H9 (cell line): ENCODE data around the gene ENPP5. TPM values are rescaled to one million over a fixed set of nuclear protein-coding genes. Genes with fewer than 3 reads are reported as not detected.

Source experiments
- DNase-seq: peaks from one replicate; pipeline ENCODE4 v3.0.0-alpha.2; 2017
- H2AFZ ChIP-seq: one replicate; pipeline ENCODE4 v1.6.1; 2013; ENCODE audit warnings: mild to moderate bottlenecking, low read length, control low read depth, moderate library complexity
- H2AK5ac ChIP-seq: 2 replicates; pipeline ENCODE4 v1.6.1; 2013; ENCODE audit warnings: low read length, control low read depth, mixed read lengths; ENCODE audit not compliant: insufficient read length
- H2BK120ac ChIP-seq: one replicate; pipeline ENCODE4 v1.6.1; 2013; ENCODE audit warnings: low read depth, mild to moderate bottlenecking, low read length, control low read depth, inconsistent platforms; ENCODE audit not compliant: poor library complexity, severe bottlenecking
- H2BK12ac ChIP-seq: 2 replicates; pipeline ENCODE4 v1.6.1; 2013; ENCODE audit warnings: low read length, control low read depth, mixed read lengths, low read depth; ENCODE audit not compliant: insufficient read length
- H2BK15ac ChIP-seq: 2 replicates; pipeline ENCODE4 v1.6.1; 2013; ENCODE audit warnings: low read depth, low read length, control low read depth
- H2BK20ac ChIP-seq: one replicate; pipeline ENCODE4 v1.6.1; 2013; ENCODE audit warnings: low read depth, mild to moderate bottlenecking, low read length, control low read depth, inconsistent platforms; ENCODE audit not compliant: poor library complexity, severe bottlenecking
- H2BK5ac ChIP-seq: 2 replicates; pipeline ENCODE4 v1.6.1; 2013; ENCODE audit warnings: low read length, control low read depth, mixed read lengths; ENCODE audit not compliant: insufficient read length
- H3K14ac ChIP-seq: 2 replicates; pipeline ENCODE4 v1.6.1; 2013; ENCODE audit warnings: low read length, control low read depth; ENCODE audit not compliant: insufficient read depth
- H3K18ac ChIP-seq: 2 replicates; pipeline ENCODE4 v1.6.1; 2013; ENCODE audit warnings: low read depth, mild to moderate bottlenecking, mixed read lengths, low read length, control low read depth; ENCODE audit not compliant: insufficient read length
- H3K23ac ChIP-seq: 2 replicates; pipeline ENCODE4 v1.6.1; 2013; ENCODE audit warnings: low read length, control low read depth, mixed read lengths, low read depth; ENCODE audit not compliant: insufficient read length
- H3K23me2 ChIP-seq: 2 replicates; pipeline ENCODE4 v1.6.1; 2013; ENCODE audit warnings: low read depth, mild to moderate bottlenecking, mixed read lengths, low read length, control low read depth; ENCODE audit not compliant: insufficient read length, poor library complexity, severe bottlenecking
- H3K27ac ChIP-seq: 2 replicates; pipeline ENCODE4 v1.5.1; 2013; ENCODE audit warnings: low read length, control low read depth, mixed read lengths, low read depth; ENCODE audit not compliant: insufficient read length
- H3K27me3 ChIP-seq: 2 replicates; pipeline ENCODE4 v1.6.1; 2013; ENCODE audit warnings: low read length, control low read depth, inconsistent platforms; ENCODE audit not compliant: insufficient read depth
- H3K4ac ChIP-seq: 2 replicates; pipeline ENCODE4 v1.6.1; 2013; ENCODE audit warnings: low read depth, mild to moderate bottlenecking, control low read depth, inconsistent platforms, low read length, moderate library complexity
- H3K4me1 ChIP-seq: 2 replicates; pipeline ENCODE4 v1.6.1; 2013; ENCODE audit warnings: low read length, control low read depth, inconsistent platforms; ENCODE audit not compliant: insufficient read depth
- H3K4me2 ChIP-seq: 2 replicates; pipeline ENCODE4 v1.6.1; 2013; ENCODE audit warnings: low read length, control low read depth, mixed read lengths; ENCODE audit not compliant: insufficient read length, insufficient read depth
- H3K56ac ChIP-seq: 2 replicates; pipeline ENCODE4 v1.6.1; 2013; ENCODE audit warnings: low read depth, mild to moderate bottlenecking, mixed read lengths, low read length, control low read depth; ENCODE audit not compliant: insufficient read length
- H3K79me1 ChIP-seq: 2 replicates; pipeline ENCODE4 v1.6.1; 2013; ENCODE audit warnings: low read depth, mild to moderate bottlenecking, moderate library complexity, low read length, control low read depth, inconsistent platforms; ENCODE audit not compliant: insufficient read depth, poor library complexity, severe bottlenecking
- H3K79me2 ChIP-seq: 2 replicates; pipeline ENCODE4 v1.6.1; 2013; ENCODE audit warnings: low read length, control low read depth, inconsistent platforms; ENCODE audit not compliant: insufficient read depth
- H3K9ac ChIP-seq: 2 replicates; pipeline ENCODE4 v1.6.1; 2013; ENCODE audit warnings: low read length, control low read depth, mixed read lengths; ENCODE audit not compliant: insufficient read length; ENCODE audit errors: extremely low read depth
- H3K9me3 ChIP-seq: one replicate; pipeline ENCODE4 v1.6.1; 2013; ENCODE audit warnings: low read depth, low read length, inconsistent platforms; ENCODE audit not compliant: control insufficient read depth
- H3T11ph ChIP-seq: one replicate; pipeline ENCODE4 v1.6.1; 2013; ENCODE audit warnings: mild to moderate bottlenecking, low read length, control low read depth, inconsistent platforms
- H4K20me1 ChIP-seq: one replicate; pipeline ENCODE4 v1.6.1; 2013; ENCODE audit not compliant: control insufficient read depth, insufficient read length, insufficient read depth
- H4K5ac ChIP-seq: 2 replicates; pipeline ENCODE4 v1.6.1; 2013; ENCODE audit warnings: low read depth, mild to moderate bottlenecking, mixed read lengths, low read length, control low read depth; ENCODE audit not compliant: insufficient read length
- H4K8ac ChIP-seq: replicated peaks from 2 replicates; pipeline ENCODE4 v1.6.1; 2013; ENCODE audit warnings: low read length, control low read depth, mixed read lengths, low read depth; ENCODE audit not compliant: insufficient read length
- H4K91ac ChIP-seq: 2 replicates; pipeline ENCODE4 v1.6.1; 2013; ENCODE audit warnings: low read depth, mild to moderate bottlenecking, moderate library complexity, mixed read lengths, low read length, control low read depth; ENCODE audit not compliant: insufficient read length
- H3K27ac Mint-ChIP-seq, 3 experiments: 2 replicates in 2 of 3; 3 replicates in 1 of 3; pipeline ENCODE4 v1.8.0; 2020 to 2021; ENCODE audit warnings: mixed read lengths in 3 of 3, mild to moderate bottlenecking in 1 of 3, moderate library complexity in 1 of 3
- H3K27me3 Mint-ChIP-seq: 2 replicates; pipeline ENCODE4 v1.8.0; 2021; ENCODE audit warnings: low read depth, mild to moderate bottlenecking, moderate library complexity, mixed read lengths
- H3K36me3 Mint-ChIP-seq, 3 experiments: 2 replicates in 2 of 3; 3 replicates in 1 of 3; pipeline ENCODE4 v1.8.0; 2020 to 2021; ENCODE audit warnings: low read depth in 3 of 3, mixed read lengths in 3 of 3; ENCODE audit not compliant: insufficient read depth in 1 of 3
- H3K4me1 Mint-ChIP-seq, 2 experiments: 2 replicates each; pipeline ENCODE4 v1.8.0; 2020; ENCODE audit warnings: mixed read lengths in 2 of 2
- H3K4me3 Mint-ChIP-seq, 2 experiments: 2 replicates in 1 of 2; 3 replicates in 1 of 2; pipeline ENCODE4 v1.8.0; 2020 to 2021; ENCODE audit warnings: mild to moderate bottlenecking in 2 of 2, mixed read lengths in 2 of 2, moderate library complexity in 1 of 2
- H3K9me3 Mint-ChIP-seq, 2 experiments: 2 replicates in 1 of 2; 3 replicates in 1 of 2; pipeline ENCODE4 v1.8.0; 2020; ENCODE audit warnings: mild to moderate bottlenecking in 2 of 2, mixed read lengths in 2 of 2, moderate library complexity in 1 of 2
- CTCF ChIP-seq: fragments of 200-600 bp; sonication (generic); conservative IDR thresholded peaks from 3 replicates; pipeline ENCODE4 v1.8.0; 2021; ENCODE audit warnings: antibody characterized with exemption, mild to moderate bottlenecking
- WGBS: extraction: QIAGEN DNeasy Blood & Tissue Kit; methylation state at CpG from one replicate; pipeline ENCODE4 v1.1.7; 2013; ENCODE audit warnings: missing lambda C conversion rate, low lambda C conversion rate, mixed read lengths; ENCODE audit not compliant: insufficient read length; ENCODE audit errors: extremely low coverage; 5-methylcytosine and 5-hydroxymethylcytosine counted together
- total RNA-seq: library from RNA; stranded (reverse); gene quantifications from 2 replicates; pipeline ENCODE4 v1.2.1, GENCODE V29; 2021

Gene ENPP5
- total RNA-seq, 1 experiment from 2014 or later, result 4.6 TPM

- Mint-ChIP-seq H3K27me3 (no peaks in the 10 kb centered on the region), H3K4me1 (peaks cover 15 to 17% of the 10 kb centered on the region in 2 experiments), H3K36me3 (no peaks in the 10 kb centered on the region), H3K9me3 (no peaks in the 10 kb centered on the region), H3K27ac (no peak overlapping the region), H3K4me3 (no peak overlapping the region)
- no peak for TF ChIP-seq CTCF
- DNase-seq, result no peak
- Histone ChIP-seq H2BK120ac (no peak overlapping the region), H2BK12ac (no peak overlapping the region), H3K56ac (no peak overlapping the region), H3K9ac (no peak overlapping the region), H3K4ac (no peak overlapping the region), H3K27ac (no peak overlapping the region), H3K27me3 (no peaks in the 10 kb centered on the region), H3K4me2 (no peak overlapping the region), H3K18ac (no peak overlapping the region), H3K14ac (no peak overlapping the region), H3K4me1 (no peaks in the 10 kb centered on the region), H2AK5ac (no peak overlapping the region), H4K91ac (no peak overlapping the region), H3K23ac (no peak overlapping the region), H2AFZ (no peak overlapping the region), H3K79me1 (no peaks in the 10 kb centered on the region), H3T11ph (no peak overlapping the region), H3K9me3 (no peaks in the 10 kb centered on the region), H3K23me2 (no peaks in the 10 kb centered on the region), H3K79me2 (no peaks in the 10 kb centered on the region), H4K20me1 (no peaks in the 10 kb centered on the region), H4K8ac (no peak overlapping the region), H2BK20ac (no peak overlapping the region), H4K5ac (no peak overlapping the region), H2BK5ac (no peak overlapping the region), H2BK15ac (no peak overlapping the region)
- WGBS, result no CpG with 5 or more reads among the region's 1 CpG
These were observed 32.5 kb downstream of the ENPP5 start for GRCh38 chr6:46138281-46138680.
